ENCODE measurements around the gene ACSS1.

ACSS1 gene

GRCh38 chr20:25044660-25045342 is 13.1 kb downstream of the ACSS1 start:
- DNase-seq = no peak

GRCh38 chr20:25044261-25044560 is 13.7 kb downstream of the ACSS1 start:
- DNase-seq = no peak

- no peak for DNase-seq
These were observed 14.3 kb downstream of the ACSS1 start for GRCh38 chr20:25043499-25044260.

- DNase-seq = peak; percentile 55
These were observed 15.1 kb downstream of the ACSS1 start for GRCh38 chr20:25042531-25043498.

DNA sequence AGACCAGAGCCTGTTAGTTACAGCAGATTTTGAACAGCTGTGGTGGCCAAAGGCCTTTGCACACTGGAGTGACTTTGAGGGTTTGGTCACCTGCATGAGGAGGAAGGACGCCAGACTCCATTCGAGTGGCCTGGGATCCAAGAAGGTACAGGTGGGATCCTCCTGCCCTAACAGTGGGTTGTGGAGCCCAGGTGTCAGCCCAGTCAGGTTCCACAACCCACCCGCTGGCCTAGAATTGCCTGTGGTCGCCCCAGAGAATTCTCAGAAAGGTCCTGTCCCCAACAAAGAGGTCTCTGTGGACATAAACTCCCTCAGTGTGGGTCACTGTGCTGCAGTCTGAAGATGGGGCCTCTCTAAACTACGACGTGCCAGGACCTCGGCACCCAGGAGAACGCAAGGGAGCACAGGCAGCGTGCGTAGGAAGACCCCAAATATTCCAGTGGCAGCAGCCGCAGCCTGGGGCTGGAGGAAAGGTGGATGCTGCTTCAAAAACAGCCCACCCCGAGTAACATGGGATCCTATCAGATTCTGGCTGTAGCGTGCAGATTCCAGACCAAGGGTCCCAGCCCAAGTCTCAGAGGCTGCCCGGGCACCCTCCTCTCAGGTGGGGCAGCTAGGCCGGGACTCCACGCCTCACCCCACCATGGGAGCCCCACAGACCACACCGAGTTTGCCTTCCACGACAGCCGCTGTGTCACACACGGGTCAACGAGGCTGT is 16.0 kb downstream of the ACSS1 start:
- DNase-seq = no peak

DNA sequence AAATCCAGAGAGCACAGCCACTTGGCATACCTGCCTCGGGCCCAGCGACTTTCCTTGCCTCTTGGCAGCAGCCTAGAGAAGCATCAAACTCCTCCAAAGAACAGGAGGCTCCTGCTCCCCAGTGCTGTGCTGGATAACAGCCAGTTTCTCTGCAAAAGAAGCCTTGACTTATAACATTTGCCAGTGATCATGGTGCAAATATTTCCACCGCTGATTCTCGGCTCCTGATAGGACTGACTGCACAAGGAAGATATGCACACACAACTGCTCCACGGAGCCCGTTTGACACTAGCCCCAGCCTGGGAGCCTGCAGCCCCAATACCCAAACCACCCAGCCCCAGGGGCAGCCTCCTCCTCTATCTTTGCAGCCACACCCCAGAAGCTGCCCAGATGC is 17.5 kb downstream of the ACSS1 start:
- no peak for DNase-seq

- no peak for DNase-seq
These were observed 18.1 kb downstream of the ACSS1 start for GRCh38 chr20:25039697-25040437.

DNA sequence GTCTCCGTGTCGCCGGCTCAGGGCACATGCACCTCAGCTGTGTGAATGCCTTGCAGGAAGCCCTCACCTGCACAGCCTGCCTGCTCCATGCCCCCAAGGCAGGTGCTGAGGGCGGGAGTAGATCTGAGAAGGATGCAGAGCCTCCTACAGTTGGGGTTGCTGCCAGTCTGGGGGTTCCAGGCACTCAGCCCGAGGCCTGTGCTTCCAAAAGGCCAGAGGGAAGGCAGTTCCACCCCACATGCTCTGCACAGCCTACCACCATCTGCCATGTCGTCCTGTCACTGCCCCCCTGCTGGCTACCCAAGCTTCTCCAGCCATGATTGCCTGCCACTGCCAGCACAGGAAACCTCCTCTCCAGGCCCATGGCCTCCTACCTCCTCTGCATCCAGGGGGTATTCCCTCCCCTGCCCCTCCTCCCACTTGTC is 19.3 kb downstream of the ACSS1 start:
- DNase-seq = no peak

GRCh38 chr20:25038103-25038410 is 19.9 kb downstream of the ACSS1 start:
- DNase-seq = no peak

GRCh38 chr20:25037288-25038102 is 20.4 kb downstream of the ACSS1 start:
- no peak for DNase-seq

DNA sequence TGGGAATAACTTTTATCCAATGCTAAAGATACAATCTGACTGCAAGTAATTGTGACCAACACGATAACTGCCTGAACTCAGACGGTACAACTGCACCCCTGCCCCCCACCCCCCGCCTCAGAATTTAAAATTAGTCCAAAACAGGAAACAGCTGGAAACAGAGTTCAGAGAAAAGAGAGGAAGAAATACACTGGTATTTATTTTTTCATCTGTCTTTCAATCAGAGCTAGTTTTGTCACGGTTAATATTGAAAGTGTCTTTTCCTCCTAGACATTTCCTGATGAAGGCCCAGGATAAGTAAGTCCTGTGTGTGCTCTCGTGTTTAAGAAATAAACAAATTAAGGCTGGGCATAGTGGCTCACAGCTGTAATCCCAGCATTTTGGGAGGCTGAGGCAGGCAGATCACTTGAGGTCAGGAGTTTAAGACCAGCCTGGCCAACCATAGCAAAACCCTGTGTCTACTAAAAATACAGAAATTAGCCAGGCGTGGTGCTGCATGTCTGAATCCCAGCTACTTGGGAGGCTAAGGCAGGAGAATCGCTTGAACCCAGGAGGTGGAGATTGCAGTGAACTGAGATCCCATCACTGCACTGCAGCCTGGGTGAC is 21.5 kb downstream of the ACSS1 start:
- no peak for DNase-seq

DNA sequence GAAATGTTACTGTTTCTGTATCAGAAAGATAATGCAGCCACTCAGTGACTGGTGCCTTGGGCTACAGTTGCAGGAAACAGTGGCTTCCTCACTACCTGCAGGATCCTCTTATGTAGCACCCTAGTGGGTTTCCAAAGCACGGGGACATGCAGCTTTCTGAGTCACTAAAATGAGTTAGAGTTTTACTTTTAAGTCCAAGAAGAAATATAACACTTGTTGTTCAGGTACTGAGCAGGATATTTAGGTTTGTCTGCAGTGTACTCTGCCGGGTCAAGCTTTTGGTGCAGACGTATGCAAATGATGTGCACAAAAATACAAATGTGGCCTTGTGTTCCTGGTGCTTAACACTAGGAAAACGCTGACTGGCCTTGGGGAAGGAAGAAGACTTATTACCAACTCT is 22.0 kb downstream of the ACSS1 start:
- no peak for DNase-seq

DNA sequence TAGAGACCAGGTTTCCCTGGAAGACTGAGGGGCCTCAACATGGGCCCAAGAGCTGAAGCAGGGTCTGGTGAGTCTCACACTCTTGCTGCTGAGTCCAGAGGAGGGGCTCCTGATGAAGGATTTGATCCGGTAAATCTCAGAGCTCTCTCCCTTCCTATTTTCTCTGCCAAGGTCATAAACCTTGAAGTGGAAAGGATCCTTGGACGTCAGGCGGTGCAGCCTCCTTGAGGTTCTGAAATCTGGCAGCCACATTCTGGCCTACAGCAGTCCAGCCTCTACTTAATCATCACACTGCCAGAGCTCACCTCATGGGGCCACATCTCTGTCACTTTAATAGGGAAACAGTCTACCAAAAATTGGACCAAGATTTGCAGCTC is 24.0 kb downstream of the ACSS1 start:
- DNase-seq = no peak

- DNase-seq = no peak
These were observed 24.5 kb downstream of the ACSS1 start for GRCh38 chr20:25033265-25033923.

GRCh38 chr20:25032478-25033264 is 25.3 kb downstream of the ACSS1 start:
- DNase-seq = no peak

- no peak for DNase-seq
These were observed 25.9 kb downstream of the ACSS1 start for GRCh38 chr20:25032065-25032477.

GRCh38 chr20:25031241-25031640 is 26.7 kb downstream of the ACSS1 start:
- DNase-seq = no peak

DNA sequence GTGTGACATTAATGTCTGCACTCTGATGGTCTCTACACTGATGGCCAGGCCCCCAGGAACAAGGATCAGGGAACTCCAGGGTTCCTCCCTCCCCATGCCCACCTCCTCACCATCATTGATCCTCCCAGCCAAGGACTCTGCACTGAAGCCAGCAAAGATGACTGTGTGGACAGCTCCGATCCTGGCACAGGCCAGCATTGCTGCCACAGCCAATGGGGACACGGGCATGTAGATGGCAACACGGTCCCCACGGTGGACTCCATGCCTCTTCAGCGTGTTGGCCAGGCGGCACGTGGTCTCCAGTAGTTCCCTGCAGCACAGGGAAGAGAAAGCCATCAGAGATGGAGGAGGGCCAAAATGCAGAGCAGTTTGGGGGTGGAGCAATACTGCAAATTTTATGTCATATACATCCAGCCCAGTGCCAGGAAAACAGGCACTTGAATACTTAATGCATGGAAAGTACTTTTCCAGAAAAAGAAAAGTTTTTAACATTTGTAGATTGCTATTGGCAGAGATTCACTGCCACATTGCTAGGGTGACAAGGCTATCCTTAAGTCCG is 27.2 kb downstream of the ACSS1 start:
- DNase-seq = no peak

GRCh38 chr20:25030007-25030648 is 27.8 kb downstream of the ACSS1 start:
- DNase-seq = no peak
